Central memory CD8-positive, alpha-beta T cell (primary cell): ENCODE data around the gene C10orf120.

ENCODE experiments used
- ATAC-seq: fragments of 150-1000 bp; cut with Tn5 transposase; replicated peaks from 2 replicates; pipeline ENCODE4 v1.10.0; 2022; ENCODE audit warnings: mild to moderate bottlenecking, moderate FRiP score, moderate number of reproducible peaks; ENCODE audit not compliant: poor library complexity, severe bottlenecking; ENCODE audit errors: extremely low read depth
- DNase-seq, 2 donors: peaks; one replicate each; pipeline ENCODE4 v3.0.0; 2021; ENCODE audit warnings: low spot score in 2 of 2
- H3K27ac Mint-ChIP-seq: one replicate; pipeline ENCODE4 v1.8.0; 2022; ENCODE audit warnings: low read depth, mild to moderate bottlenecking, moderate library complexity, mixed read lengths
- H3K27me3 Mint-ChIP-seq: one replicate; pipeline ENCODE4 v1.8.0; 2022; ENCODE audit warnings: mixed read lengths
- H3K36me3 Mint-ChIP-seq: one replicate; pipeline ENCODE4 v1.8.0; 2022; ENCODE audit warnings: mild to moderate bottlenecking, moderate library complexity, mixed read lengths; ENCODE audit not compliant: insufficient read depth
- H3K4me1 Mint-ChIP-seq: one replicate; pipeline ENCODE4 v1.8.0; 2022; ENCODE audit warnings: mixed read lengths
- H3K4me3 Mint-ChIP-seq: one replicate; pipeline ENCODE4 v1.8.0; 2022; ENCODE audit warnings: mild to moderate bottlenecking, moderate library complexity, mixed read lengths
- H3K9me3 Mint-ChIP-seq: one replicate; pipeline ENCODE4 v1.8.0; 2022; ENCODE audit warnings: mixed read lengths

The C10orf120 gene

GRCh38 chr10:122655524-122656307 is 43.9 kb downstream of the C10orf120 start:
- Mint-ChIP-seq H3K4me3 (no peak overlapping the region), H3K27ac (no peak overlapping the region), H3K9me3 (no peaks in the 10 kb centered on the region), H3K36me3 (no peaks in the 10 kb centered on the region), H3K27me3 (peaks cover 56% of the 10 kb centered on the region), H3K4me1 (no peaks in the 10 kb centered on the region)
- DNase-seq (no peak), ATAC-seq (no peak)

- no peak for DNase-seq
- H3K36me3 Mint-ChIP-seq = no peaks in the 10 kb centered on the region
- no peak overlapping the region for H3K27ac Mint-ChIP-seq
- H3K27me3 Mint-ChIP-seq = peaks cover 65% of the 10 kb centered on the region
- H3K4me1 Mint-ChIP-seq = no peaks in the 10 kb centered on the region
- no peak overlapping the region for H3K4me3 Mint-ChIP-seq
- H3K9me3 Mint-ChIP-seq = no peaks in the 10 kb centered on the region
- ATAC-seq = no peak
These were observed 49.3 kb downstream of the C10orf120 start for GRCh38 chr10:122650331-122650730.

GRCh38 chr10:122649903-122650302 is 49.7 kb downstream of the C10orf120 start:
- no peak for DNase-seq
- no peak overlapping the region for H3K27ac Mint-ChIP-seq
- H3K27me3 Mint-ChIP-seq = peaks cover 61% of the 10 kb centered on the region
- no peaks in the 10 kb centered on the region for H3K9me3 Mint-ChIP-seq
- ATAC-seq = no peak
- no peaks in the 10 kb centered on the region for H3K4me1 Mint-ChIP-seq
- H3K4me3 Mint-ChIP-seq = no peak overlapping the region
- no peaks in the 10 kb centered on the region for H3K36me3 Mint-ChIP-seq

GRCh38 chr10:122648599-122649428 is 50.8 kb downstream of the C10orf120 start:
- ATAC-seq (no peak), DNase-seq (no peak)
- no peak overlapping the region for H3K4me3 Mint-ChIP-seq
- no peak overlapping the region for H3K27ac Mint-ChIP-seq
- H3K9me3 Mint-ChIP-seq = no peaks in the 10 kb centered on the region
- H3K27me3 Mint-ChIP-seq = peaks cover 50% of the 10 kb centered on the region
- H3K4me1 Mint-ChIP-seq = no peaks in the 10 kb centered on the region
- H3K36me3 Mint-ChIP-seq = no peaks in the 10 kb centered on the region
